ENCODE data around the gene RNF157. TPM values are rescaled to one million over a fixed set of nuclear protein-coding genes. Genes with fewer than 3 reads are reported as not detected.

The RNF157 gene
- total RNA-seq, 1 donor from 2014 or later, result 0.99 TPM

DNA sequence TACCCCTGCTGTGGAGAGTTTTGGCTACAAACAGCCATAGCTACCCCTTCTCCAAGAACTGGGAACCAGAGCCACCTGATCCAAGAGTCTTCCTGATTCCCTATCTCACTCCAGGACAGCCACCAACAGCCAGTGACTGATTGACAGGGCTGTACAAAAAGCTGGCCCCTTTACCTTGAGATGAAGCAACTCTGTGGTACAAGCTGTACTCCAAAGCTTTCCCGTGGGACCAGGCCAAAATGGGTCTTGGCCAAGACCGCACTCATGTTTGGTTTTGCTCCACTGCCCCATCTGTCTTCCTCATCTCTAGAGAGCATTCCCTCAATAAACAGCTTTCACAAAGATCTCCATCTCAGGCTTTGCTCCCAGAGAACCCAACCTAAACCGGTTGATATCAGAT is 43.6 kb downstream of the RNF157 start:
- Mint-ChIP-seq H3K27me3 (ENCODE audit: unreplicated experiment) (peaks cover 24% of the 10 kb centered on the region), H3K36me3 (ENCODE audit: unreplicated experiment) (no peaks in the 10 kb centered on the region), H3K9me3 (ENCODE audit: unreplicated experiment) (no peaks in the 10 kb centered on the region), H3K4me1 (ENCODE audit: unreplicated experiment) (no peaks in the 10 kb centered on the region), H3K27ac (ENCODE audit: unreplicated experiment) (no peak overlapping the region), H3K4me3 (ENCODE audit: unreplicated experiment) (no peak overlapping the region)
- no peak for TF ChIP-seq CTCF (IDR thresholded peaks at IDR 0.05)
- no peak for DNase-seq (ENCODE audit: extremely low spot score, unreplicated experiment)

DNA sequence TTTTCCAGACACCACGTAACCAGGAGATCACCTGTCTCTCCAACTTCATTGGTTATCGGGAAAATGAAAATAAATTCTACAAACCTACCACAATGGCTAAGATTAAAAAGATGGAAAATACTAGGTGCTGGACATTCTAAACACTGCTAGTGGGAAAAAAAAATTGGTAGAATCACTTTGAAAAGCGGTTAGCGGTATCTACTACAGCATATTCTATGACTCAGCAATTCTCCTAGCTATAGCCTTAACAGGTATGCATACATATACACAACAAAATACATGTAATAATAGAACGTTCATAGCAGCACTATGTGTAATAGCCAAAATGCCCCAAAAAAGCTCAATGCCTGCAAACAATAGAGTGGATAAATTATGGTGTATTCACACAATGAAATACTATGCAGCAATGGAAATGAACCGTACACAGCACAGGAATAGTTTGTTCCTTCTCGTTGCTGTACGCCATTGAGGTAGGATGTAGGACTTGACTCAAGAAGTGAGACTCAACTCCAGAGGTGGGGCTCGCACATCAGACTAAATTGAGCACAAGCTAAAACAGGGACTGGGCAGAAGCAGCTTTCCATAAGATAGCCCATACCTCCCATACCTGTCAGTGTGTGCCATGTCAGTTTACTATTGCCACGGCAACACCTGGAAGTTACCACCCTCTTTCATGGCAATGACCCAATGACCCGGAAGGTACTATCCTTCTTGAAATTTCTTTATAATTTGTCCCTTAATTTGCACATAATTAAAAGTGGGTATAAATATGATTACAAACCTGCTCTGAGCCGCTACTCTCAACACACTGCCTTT is 44.8 kb downstream of the RNF157 start:
- Mint-ChIP-seq H3K27me3 (ENCODE audit: unreplicated experiment) (peaks cover 25% of the 10 kb centered on the region), H3K9me3 (ENCODE audit: unreplicated experiment) (no peaks in the 10 kb centered on the region), H3K36me3 (ENCODE audit: unreplicated experiment) (no peaks in the 10 kb centered on the region), H3K27ac (ENCODE audit: unreplicated experiment) (no peak overlapping the region), H3K4me1 (ENCODE audit: unreplicated experiment) (no peaks in the 10 kb centered on the region), H3K4me3 (ENCODE audit: unreplicated experiment) (no peak overlapping the region)
- no peak for TF ChIP-seq CTCF (IDR thresholded peaks at IDR 0.05)
- DNase-seq (ENCODE audit: extremely low spot score, unreplicated experiment), result no peak

DNA sequence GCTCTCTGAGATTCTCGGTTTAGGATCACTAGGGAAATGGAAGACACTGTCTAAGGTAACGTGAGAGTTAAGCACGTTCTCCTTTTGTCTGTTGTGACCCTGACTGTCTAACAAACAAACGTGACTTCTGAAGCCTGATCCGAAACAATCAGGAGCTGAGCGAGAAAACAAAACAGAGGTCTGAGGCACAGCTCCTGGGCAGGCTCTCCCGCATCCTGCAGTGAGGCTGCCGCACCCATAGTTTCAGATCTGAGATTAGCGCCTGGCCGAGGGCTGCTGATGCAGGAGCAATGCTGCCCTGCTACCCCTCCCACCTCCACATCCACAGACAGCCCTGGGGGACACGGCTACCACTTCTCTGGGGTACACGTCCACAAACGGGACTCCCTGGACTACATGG is 46.7 kb downstream of the RNF157 start:
- Mint-ChIP-seq H3K27me3 (ENCODE audit: unreplicated experiment) (peaks cover 35% of the 10 kb centered on the region), H3K27ac (ENCODE audit: unreplicated experiment) (no peak overlapping the region), H3K4me3 (ENCODE audit: unreplicated experiment) (no peak overlapping the region), H3K9me3 (ENCODE audit: unreplicated experiment) (no peaks in the 10 kb centered on the region), H3K36me3 (ENCODE audit: unreplicated experiment) (no peaks in the 10 kb centered on the region), H3K4me1 (ENCODE audit: unreplicated experiment) (no peaks in the 10 kb centered on the region)
- TF ChIP-seq CTCF (IDR thresholded peaks at IDR 0.05), result no peak
- DNase-seq (ENCODE audit: extremely low spot score, unreplicated experiment), result no peak

DNA sequence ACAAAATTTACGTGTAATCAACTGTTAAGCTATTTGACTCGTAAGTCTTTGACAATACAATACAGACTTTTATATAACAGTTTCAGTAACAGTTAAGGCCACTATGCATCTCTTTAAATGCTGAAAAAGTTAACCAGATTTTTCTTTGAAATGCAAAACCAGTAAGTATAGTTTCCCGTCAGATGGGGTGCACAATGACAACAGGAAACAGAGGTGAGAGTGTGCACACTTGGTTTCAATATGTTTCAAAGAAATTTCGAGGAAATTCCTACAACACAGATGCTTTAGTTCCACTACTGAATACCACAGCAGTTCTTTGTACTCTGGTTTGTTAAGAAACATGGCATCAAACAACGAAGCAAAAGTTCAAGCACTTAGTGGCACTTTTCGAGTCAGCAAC is 48.4 kb downstream of the RNF157 start:
- H3K27ac Mint-ChIP-seq (ENCODE audit: unreplicated experiment), result no peak overlapping the region
- no peak for DNase-seq (ENCODE audit: extremely low spot score, unreplicated experiment)
- no peaks in the 10 kb centered on the region for H3K36me3 Mint-ChIP-seq (ENCODE audit: unreplicated experiment)
- H3K4me1 Mint-ChIP-seq (ENCODE audit: unreplicated experiment), result no peaks in the 10 kb centered on the region
- H3K4me3 Mint-ChIP-seq (ENCODE audit: unreplicated experiment), result no peak overlapping the region
- TF ChIP-seq CTCF (IDR thresholded peaks at IDR 0.05), result no peak
- peaks cover 45% of the 10 kb centered on the region for H3K27me3 Mint-ChIP-seq (ENCODE audit: unreplicated experiment)
- no peaks in the 10 kb centered on the region for H3K9me3 Mint-ChIP-seq (ENCODE audit: unreplicated experiment)

DNA sequence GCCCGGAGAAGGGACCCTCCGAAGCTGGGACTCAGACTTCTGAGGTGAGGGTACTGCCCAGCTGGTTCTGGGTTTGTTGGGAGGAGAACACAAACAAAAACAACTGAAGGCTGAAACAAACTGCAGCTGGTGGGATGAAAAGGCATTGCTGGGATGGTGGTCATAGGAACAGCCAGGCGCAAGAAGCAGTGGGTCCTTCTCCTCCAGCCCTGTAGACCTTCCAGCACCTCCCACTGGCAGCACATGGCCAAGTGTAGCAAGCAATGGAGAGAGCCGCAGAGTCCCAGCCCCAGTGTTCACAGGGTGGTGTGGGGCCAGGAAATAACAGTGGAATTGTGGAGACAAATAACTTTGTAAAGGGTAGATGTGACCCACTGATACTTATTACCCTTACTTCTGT is 50.6 kb downstream of the RNF157 start:
- no peak overlapping the region for H3K27ac Mint-ChIP-seq (ENCODE audit: unreplicated experiment)
- DNase-seq (ENCODE audit: extremely low spot score, unreplicated experiment), result no peak
- peaks cover 38% of the 10 kb centered on the region for H3K27me3 Mint-ChIP-seq (ENCODE audit: unreplicated experiment)
- H3K36me3 Mint-ChIP-seq (ENCODE audit: unreplicated experiment), result no peaks in the 10 kb centered on the region
- TF ChIP-seq CTCF (IDR thresholded peaks at IDR 0.05), result no peak
- no peaks in the 10 kb centered on the region for H3K4me1 Mint-ChIP-seq (ENCODE audit: unreplicated experiment)
- H3K4me3 Mint-ChIP-seq (ENCODE audit: unreplicated experiment), result no peak overlapping the region
- no peaks in the 10 kb centered on the region for H3K9me3 Mint-ChIP-seq (ENCODE audit: unreplicated experiment)

Measured in osteocyte (in vitro differentiated cells).